GM21381 (cell line): Measurements from ENCODE around the gene SMG9.
"Not testable (repeated sequence)": the region's sequence is repeated elsewhere in the genome, so short reads cannot be mapped to it uniquely, and the experiment has no call there.

ENCODE experiments used
- ATAC-seq: cut with Tn5 transposase; IDR thresholded peaks from one replicate; pipeline ENCODE4 v1.9.1; 2021; ENCODE audit warnings: mild to moderate bottlenecking, moderate library complexity; ENCODE audit not compliant: unreplicated experiment

The SMG9 gene

GRCh38 chr19:43695985-43696704 lies 58.6 kb downstream of the SMG9 start:
- ATAC-seq, result no peak

GRCh38 chr19:43694553-43694952 lies 60.2 kb downstream of the SMG9 start:
- no peak for ATAC-seq

- no peak for ATAC-seq
These were observed 61.9 kb downstream of the SMG9 start for GRCh38 chr19:43692877-43693276.

GRCh38 chr19:43692385-43692784 lies 62.4 kb downstream of the SMG9 start:
- ATAC-seq, result no peak

GRCh38 chr19:43691755-43692154 lies 63.0 kb downstream of the SMG9 start:
- ATAC-seq, result no peak

- ATAC-seq, result no peak
These were observed 63.9 kb downstream of the SMG9 start for GRCh38 chr19:43690890-43691289.

GRCh38 chr19:43690444-43690843 lies 64.3 kb downstream of the SMG9 start:
- no peak for ATAC-seq

GRCh38 chr19:43688059-43688701 lies 66.6 kb downstream of the SMG9 start:
- no peak for ATAC-seq

- ATAC-seq, result no peak
These were observed 67.1 kb downstream of the SMG9 start for GRCh38 chr19:43687660-43687997.

- ATAC-seq, result no peak
These were observed 70.4 kb downstream of the SMG9 start for GRCh38 chr19:43684326-43684725.

- no peak for ATAC-seq
These were observed 70.9 kb downstream of the SMG9 start for GRCh38 chr19:43683905-43684304.

GRCh38 chr19:43682824-43683661 lies 71.7 kb downstream of the SMG9 start:
- no peak for ATAC-seq

GRCh38 chr19:43682269-43682668 lies 72.5 kb downstream of the SMG9 start:
- not testable (repeated sequence) for ATAC-seq

GRCh38 chr19:43681821-43682220 lies 72.9 kb downstream of the SMG9 start:
- no peak for ATAC-seq

- ATAC-seq, result no peak
These were observed 76.1 kb downstream of the SMG9 start for GRCh38 chr19:43678512-43679261.
